ENCODE measurements around the gene WDR18. TPM values are rescaled to one million over a fixed set of nuclear protein-coding genes. Genes with fewer than 3 reads are reported as not detected.

Gene WDR18
- total and polyA plus RNA-seq, 2 of the 4 experiments (the other 2 are of a cell fraction) = 37.1 to 56.9 TPM

DNA sequence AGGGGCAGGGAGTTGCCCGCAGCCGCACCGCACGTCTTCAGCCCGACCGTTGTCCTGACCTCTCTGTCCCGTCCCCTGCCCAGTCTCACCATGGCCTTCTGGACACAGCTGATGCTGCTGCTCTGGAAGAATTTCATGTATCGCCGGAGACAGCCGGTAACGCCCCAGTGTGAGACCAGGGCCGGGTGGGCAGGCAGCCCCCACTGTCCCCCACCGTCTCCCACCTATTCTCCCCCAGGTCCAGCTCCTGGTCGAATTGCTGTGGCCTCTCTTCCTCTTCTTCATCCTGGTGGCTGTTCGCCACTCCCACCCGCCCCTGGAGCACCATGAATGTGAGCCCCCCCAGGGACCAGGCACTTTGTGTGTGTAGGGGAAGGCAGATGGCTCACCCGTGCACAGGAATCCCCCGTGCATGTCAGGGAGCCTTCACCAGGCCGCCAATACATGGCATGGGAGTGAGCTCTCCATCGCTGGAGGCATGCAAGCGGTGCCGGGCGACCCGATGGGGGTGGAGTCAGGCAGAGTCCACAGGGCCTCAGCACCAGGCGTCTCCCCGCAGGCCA is 57.2 kb downstream of the WDR18 start:
- Histone ChIP-seq H3K4ac (ENCODE audit: low read depth, low read length) (no peak overlapping the region), H3K4me2 (ENCODE audit: low read depth, low read length) (peak overlapping the region; percentile 77), H2AFZ (replicated peaks; ENCODE audit: low read length, poor library complexity) (peak overlapping the region; percentile 85), H2BK15ac (ENCODE audit: low read depth, low read length) (no peak overlapping the region), H4K20me1 (ENCODE audit: insufficient read depth, low read length) (peaks cover 32% of the 10 kb centered on the region), H2AK9ac (replicated peaks; ENCODE audit: low read depth, low read length, poor library complexity) (peak overlapping the region; percentile 23), H3K79me1 (ENCODE audit: low read depth in 1 of 2, low read length in 2 of 2) (peaks cover 0 to 16% of the 10 kb centered on the region in 2 experiments; a peak in 2 of 4 replicates), H3K9me3 (ENCODE audit: control insufficient read depth, insufficient read depth, low read length) (no peaks in the 10 kb centered on the region), H3K4me3 (ENCODE audit: insufficient read depth, low read depth, low read length) (peak overlapping the region; percentile 26), H3K9me1 (ENCODE audit: insufficient read depth, low read length) (no peaks in the 10 kb centered on the region), H3K36me3 (ENCODE audit: control insufficient read depth, insufficient read depth, low read length) (peaks cover 22% of the 10 kb centered on the region), H2BK5ac (ENCODE audit: low read depth, low read length, poor library complexity, severe bottlenecking) (no peak overlapping the region), H2AK5ac (ENCODE audit: low read depth, low read length) (peak overlapping the region; percentile 11; the same call in 1 of the 2 replicates), H4K5ac (ENCODE audit: low read depth, low read length) (no peak overlapping the region), H3K9ac (ENCODE audit: low read depth, low read length) (no peak overlapping the region), H2BK20ac (ENCODE audit: low read depth, low read length) (no peak overlapping the region), H3K4me1 (ENCODE audit: control insufficient read depth, insufficient read depth, low read length) (peaks cover 7% of the 10 kb centered on the region; the same call in 1 of the 2 replicates), H3K56ac (ENCODE audit: extremely low read depth, insufficient read depth, low read length) (no peak overlapping the region), H4K91ac (ENCODE audit: insufficient read depth, low read depth, low read length) (no peak overlapping the region), H3K27me3 (ENCODE audit: control insufficient read depth, insufficient read depth, low read length) (no peaks in the 10 kb centered on the region), H3K14ac (replicated peaks; ENCODE audit: low read depth, low read length) (no peak overlapping the region; the same call in 1 of the 2 replicates), H3K18ac (ENCODE audit: low read depth, low read length) (no peak overlapping the region), H3K23ac (ENCODE audit: low read depth, low read length) (no peak overlapping the region), H3K27ac (ENCODE audit: insufficient read depth, low read length) (no peak overlapping the region), H2BK120ac (ENCODE audit: low read depth, low read length) (no peak overlapping the region), H4K8ac (ENCODE audit: low read depth in 2 of 2, low read length in 2 of 2) (no peak overlapping the region)
- CTCF ChIA-PET = no interaction called here
- dilution Hi-C loops (cut with HindIII; ENCODE audit: low sequenced_read_pairs, unreplicated experiment) = no loop called here
- 84% methylated on average over 8 of the region's 26 CpGs; no CpG with 5 or more reads in 1 of the 2 experiments for WGBS, 2 experiments (ENCODE audit: extremely low coverage in 2 of 2, insufficient read length in 1 of 2)
- in situ Hi-C loops (cut with MboI; ENCODE audit: low sequenced_read_pairs) = no loop called here
- intact Hi-C loops (cut with micrococcal nuclease) = loop anchor here (2.0 kb wide), 2 partner anchors 53 to 61 kb away; partner anchors contain the start of genes GPX4 and POLR2E
- POLR2A ChIA-PET (ENCODE audit: unreplicated experiment) = interaction anchor here (0.8 kb wide), 1 partner anchor 13 kb away, joined by 5 read pairs; no protein-coding TSS in a partner anchor
- TF ChIP-seq RCOR1 (IDR thresholded peaks at IDR 0.05; ENCODE audit: insufficient replicate concordance, low read length) = peak; percentile 25
- no peak for TF ChIP-seq NFE2L2 (IDR thresholded peaks at IDR 0.05; ENCODE audit: low read depth, low read length)
- ATAC-seq (ENCODE audit: low read depth) (peak; percentile 1), DNase-seq (no peak)
- BruUV-seq (replicated peaks) = no TSS peak
